PC-9 (cell line): Measurements from ENCODE around the gene ADAMTS2. TPM values are rescaled to one million over a fixed set of nuclear protein-coding genes. Genes with fewer than 3 reads are reported as not detected.

Source experiments
- BruUV-seq: library from RNA; stranded (reverse); fragments of 400-500 nt; replicated peaks from 2 replicates; lab custom pipeline; 2021; lab: Mats Ljungman, UMichigan
- CTCF ChIA-PET: fragments of 300-600 bp; sonication (Branson Sonifier 250); formaldehyde crosslinking; loops from one replicate; lab custom pipeline; 2022; ENCODE audit warnings: antibody characterized with exemption; lab: Charles Lee
- POLR2A ChIA-PET: fragments of 300-600 bp; sonication (Branson Sonifier 250); formaldehyde crosslinking; loops from one replicate; lab custom pipeline; 2022; ENCODE audit warnings: antibody characterized with exemption; ENCODE audit not compliant: unreplicated experiment; lab: Charles Lee
- DNase-seq, 2 experiments: peaks; one replicate each; pipeline versions ENCODE4 v3.0.0 to v3.0.0-alpha.2; 2015 to 2022; ENCODE audit warnings: mixed read lengths in 1 of 2
- H2AFZ ChIP-seq: fragments of 200-600 bp; sonication (generic); 2 replicates; pipeline ENCODE4 v1.8.1; 2017; ENCODE audit warnings: antibody characterized with exemption
- H3F3A ChIP-seq: fragments of 200-600 bp; sonication (generic); 2 replicates; pipeline ENCODE4 v1.8.1; 2017; ENCODE audit warnings: antibody characterized with exemption, mild to moderate bottlenecking, low read depth; ENCODE audit not compliant: insufficient read depth
- H3K27ac ChIP-seq: fragments of 200-600 bp; sonication (generic); 2 replicates; pipeline ENCODE4 v1.6.1; 2016; ENCODE audit warnings: mixed run types
- H3K27me3 ChIP-seq: fragments of 200-600 bp; sonication (generic); 2 replicates; pipeline ENCODE4 v1.6.1; 2016; ENCODE audit warnings: low read depth, mixed run types; ENCODE audit not compliant: insufficient read depth
- H3K36me3 ChIP-seq: fragments of 200-600 bp; sonication (generic); 2 replicates; pipeline ENCODE4 v1.6.1; 2016; ENCODE audit warnings: low read depth, mixed run types
- H3K4me1 ChIP-seq: fragments of 200-600 bp; sonication (generic); replicated peaks from 2 replicates; pipeline ENCODE4 v1.6.1; 2016; ENCODE audit warnings: mixed run types; ENCODE audit not compliant: insufficient read depth
- H3K4me2 ChIP-seq: fragments of 200-600 bp; sonication (generic); 2 replicates; pipeline ENCODE4 v1.6.1; 2017; ENCODE audit warnings: mixed run types
- H3K4me3 ChIP-seq: fragments of 200-600 bp; sonication (generic); 2 replicates; pipeline ENCODE4 v1.6.1; 2016; ENCODE audit warnings: mixed run types
- H3K79me2 ChIP-seq: fragments of 200-600 bp; sonication (generic); 2 replicates; pipeline ENCODE4 v1.6.1; 2017; ENCODE audit warnings: low read depth, mixed run types
- H3K9me2 ChIP-seq: fragments of 200-600 bp; sonication (generic); 2 replicates; pipeline ENCODE4 v1.8.1; 2017; ENCODE audit warnings: mild to moderate bottlenecking; ENCODE audit not compliant: insufficient read depth
- H3K9me3 ChIP-seq: fragments of 200-600 bp; sonication (generic); 2 replicates; pipeline ENCODE4 v1.8.1; 2016; ENCODE audit warnings: low read depth; ENCODE audit not compliant: insufficient read depth
- H4K20me1 ChIP-seq: fragments of 200-600 bp; sonication (generic); 2 replicates; pipeline ENCODE4 v1.8.1; 2017; ENCODE audit not compliant: insufficient read depth
- EZH2 ChIP-seq: fragments of 200-600 bp; sonication (generic); IDR thresholded peaks from 2 replicates; pipeline ENCODE4 v1.8.0; 2017; ENCODE audit warnings: antibody characterized with exemption, low read depth
- intact Hi-C: fragments of 100-400 bp; cut with micrococcal nuclease; formaldehyde crosslinking; loops from one replicate; pipeline ENCODE4 v1.10.0; 2022; ENCODE audit not compliant: unreplicated experiment
- total RNA-seq: library from RNA; stranded (reverse); gene quantifications from 2 replicates; pipeline ENCODE4 v1.2.3, GENCODE V29; 2021
- TF ChIP-seq, protein P1 (sequence below): fragments of 200-600 bp; sonication (generic); conservative IDR thresholded peaks from 2 replicates; pipeline ENCODE4 v1.6.1; 2017; ENCODE audit warnings: mixed run types, antibody characterized with exemption, mild to moderate bottlenecking, moderate library complexity

The ADAMTS2 gene
- total RNA-seq, 1 experiment from 2014 or later = not detected

DNA sequence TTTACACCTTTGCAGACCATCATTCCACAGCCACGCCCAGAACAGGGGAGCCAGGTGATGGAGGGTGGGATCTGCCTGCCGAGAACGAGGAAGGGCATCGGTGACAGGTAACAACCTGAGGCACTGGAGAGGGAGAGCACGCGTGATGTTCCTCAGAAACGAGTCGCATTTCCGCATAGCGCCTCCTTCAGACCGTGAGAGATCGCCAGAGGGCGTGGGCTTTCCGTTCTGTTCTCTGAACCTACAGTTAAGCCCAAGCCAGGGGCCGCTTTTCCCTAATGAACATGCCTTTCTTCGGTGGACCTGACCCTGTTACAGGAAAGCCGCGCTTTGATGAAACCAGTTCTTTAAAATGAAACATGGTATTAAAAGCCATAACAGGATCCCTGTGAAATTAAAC is 17.1 kb upstream of the ADAMTS2 start:
- CTCF ChIA-PET = no interaction called here
- H3K9me3 ChIP-seq = no peaks in the 10 kb centered on the region
- intact Hi-C loops = no loop called here
- no TSS peak for BruUV-seq
- H3K79me2 ChIP-seq = no peaks in the 10 kb centered on the region
- H3K27me3 ChIP-seq = peaks cover 88% of the 10 kb centered on the region
- no peak overlapping the region for H2AFZ ChIP-seq
- no peak overlapping the region for H3K4me3 ChIP-seq
- POLR2A ChIA-PET = no interaction called here
- no peak for DNase-seq
- no peaks in the 10 kb centered on the region for H3K9me2 ChIP-seq
- H3K27ac ChIP-seq = no peak overlapping the region
- no peaks in the 10 kb centered on the region for H3F3A ChIP-seq
- H4K20me1 ChIP-seq = no peaks in the 10 kb centered on the region
- H3K4me1 ChIP-seq = no peaks in the 10 kb centered on the region
- TF ChIP-seq EZH2 = no peak
- TF ChIP-seq, protein P1, sequence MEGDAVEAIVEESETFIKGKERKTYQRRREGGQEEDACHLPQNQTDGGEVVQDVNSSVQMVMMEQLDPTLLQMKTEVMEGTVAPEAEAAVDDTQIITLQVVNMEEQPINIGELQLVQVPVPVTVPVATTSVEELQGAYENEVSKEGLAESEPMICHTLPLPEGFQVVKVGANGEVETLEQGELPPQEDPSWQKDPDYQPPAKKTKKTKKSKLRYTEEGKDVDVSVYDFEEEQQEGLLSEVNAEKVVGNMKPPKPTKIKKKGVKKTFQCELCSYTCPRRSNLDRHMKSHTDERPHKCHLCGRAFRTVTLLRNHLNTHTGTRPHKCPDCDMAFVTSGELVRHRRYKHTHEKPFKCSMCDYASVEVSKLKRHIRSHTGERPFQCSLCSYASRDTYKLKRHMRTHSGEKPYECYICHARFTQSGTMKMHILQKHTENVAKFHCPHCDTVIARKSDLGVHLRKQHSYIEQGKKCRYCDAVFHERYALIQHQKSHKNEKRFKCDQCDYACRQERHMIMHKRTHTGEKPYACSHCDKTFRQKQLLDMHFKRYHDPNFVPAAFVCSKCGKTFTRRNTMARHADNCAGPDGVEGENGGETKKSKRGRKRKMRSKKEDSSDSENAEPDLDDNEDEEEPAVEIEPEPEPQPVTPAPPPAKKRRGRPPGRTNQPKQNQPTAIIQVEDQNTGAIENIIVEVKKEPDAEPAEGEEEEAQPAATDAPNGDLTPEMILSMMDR = no peak
- H3K4me2 ChIP-seq = no peak overlapping the region
- H3K36me3 ChIP-seq = no peaks in the 10 kb centered on the region

DNA sequence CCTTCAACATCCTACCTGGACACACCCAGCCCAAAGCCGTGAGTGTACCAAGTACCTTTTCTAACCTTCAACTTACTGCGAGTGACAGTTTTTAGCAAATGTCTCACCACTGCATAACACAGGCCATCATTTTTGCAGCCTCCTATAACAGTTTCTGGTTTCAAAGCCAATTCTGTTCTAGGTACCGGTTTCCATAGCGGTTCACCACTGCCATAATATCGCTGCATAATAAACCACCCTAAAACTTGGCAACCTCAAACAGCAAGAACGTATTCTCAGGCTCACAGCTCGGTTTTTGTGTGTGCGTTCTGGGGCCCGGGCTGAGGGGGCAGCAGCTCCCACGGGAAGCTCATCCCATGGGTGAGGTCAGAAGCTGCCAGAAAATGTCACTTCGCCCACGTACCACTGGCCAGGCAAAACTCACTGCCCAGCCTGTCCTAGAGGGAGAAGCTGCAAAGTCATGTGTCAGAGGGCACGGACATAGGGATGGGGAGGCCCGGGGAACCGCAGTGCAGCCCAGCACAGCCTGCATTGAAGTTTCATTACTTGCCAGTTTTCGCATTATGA is 15.9 kb upstream of the ADAMTS2 start:
- Histone ChIP-seq H3K27ac (no peak overlapping the region), H3K4me1 (no peaks in the 10 kb centered on the region), H3F3A (no peaks in the 10 kb centered on the region), H3K36me3 (no peaks in the 10 kb centered on the region), H4K20me1 (no peaks in the 10 kb centered on the region), H3K27me3 (peaks cover 75% of the 10 kb centered on the region), H3K79me2 (no peaks in the 10 kb centered on the region), H3K4me3 (no peak overlapping the region), H3K9me2 (no peaks in the 10 kb centered on the region), H3K9me3 (no peaks in the 10 kb centered on the region), H2AFZ (no peak overlapping the region), H3K4me2 (no peak overlapping the region)
- no peak for DNase-seq
- no TSS peak for BruUV-seq
- CTCF ChIA-PET = no interaction called here
- intact Hi-C loops = no loop called here
- POLR2A ChIA-PET = no interaction called here
- TF ChIP-seq EZH2 = no peak

DNA sequence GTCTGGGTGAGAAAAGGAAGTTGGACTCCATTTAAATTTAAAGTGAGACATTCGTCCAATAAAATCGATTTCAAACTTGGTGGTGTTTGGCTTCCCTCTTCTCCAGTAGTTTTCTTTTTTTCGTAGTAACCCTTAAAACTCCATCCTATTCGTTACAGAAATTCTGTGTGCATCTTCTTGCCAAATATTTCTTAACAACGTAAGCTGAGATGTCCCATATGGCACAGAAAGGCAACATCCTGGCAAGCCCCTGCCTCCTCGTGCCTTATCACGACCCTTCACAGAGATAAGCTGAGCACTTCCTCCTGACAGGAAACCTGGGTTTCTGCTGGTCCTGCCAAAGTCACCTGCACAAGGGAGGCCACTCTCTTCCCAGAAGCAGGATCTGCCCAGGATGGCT is 11.8 kb upstream of the ADAMTS2 start:
- Histone ChIP-seq H3K36me3 (no peaks in the 10 kb centered on the region), H3K27ac (no peak overlapping the region), H3F3A (no peaks in the 10 kb centered on the region), H3K9me3 (no peaks in the 10 kb centered on the region), H3K4me2 (no peak overlapping the region), H3K79me2 (no peaks in the 10 kb centered on the region), H2AFZ (no peak overlapping the region), H4K20me1 (no peaks in the 10 kb centered on the region), H3K27me3 (peaks cover 75% of the 10 kb centered on the region), H3K9me2 (no peaks in the 10 kb centered on the region), H3K4me1 (no peaks in the 10 kb centered on the region), H3K4me3 (no peak overlapping the region)
- no peak for DNase-seq
- intact Hi-C loops = no loop called here
- TF ChIP-seq EZH2 = no peak
- ChIA-PET CTCF (no interaction called here), POLR2A (no interaction called here)
- BruUV-seq = no TSS peak

DNA sequence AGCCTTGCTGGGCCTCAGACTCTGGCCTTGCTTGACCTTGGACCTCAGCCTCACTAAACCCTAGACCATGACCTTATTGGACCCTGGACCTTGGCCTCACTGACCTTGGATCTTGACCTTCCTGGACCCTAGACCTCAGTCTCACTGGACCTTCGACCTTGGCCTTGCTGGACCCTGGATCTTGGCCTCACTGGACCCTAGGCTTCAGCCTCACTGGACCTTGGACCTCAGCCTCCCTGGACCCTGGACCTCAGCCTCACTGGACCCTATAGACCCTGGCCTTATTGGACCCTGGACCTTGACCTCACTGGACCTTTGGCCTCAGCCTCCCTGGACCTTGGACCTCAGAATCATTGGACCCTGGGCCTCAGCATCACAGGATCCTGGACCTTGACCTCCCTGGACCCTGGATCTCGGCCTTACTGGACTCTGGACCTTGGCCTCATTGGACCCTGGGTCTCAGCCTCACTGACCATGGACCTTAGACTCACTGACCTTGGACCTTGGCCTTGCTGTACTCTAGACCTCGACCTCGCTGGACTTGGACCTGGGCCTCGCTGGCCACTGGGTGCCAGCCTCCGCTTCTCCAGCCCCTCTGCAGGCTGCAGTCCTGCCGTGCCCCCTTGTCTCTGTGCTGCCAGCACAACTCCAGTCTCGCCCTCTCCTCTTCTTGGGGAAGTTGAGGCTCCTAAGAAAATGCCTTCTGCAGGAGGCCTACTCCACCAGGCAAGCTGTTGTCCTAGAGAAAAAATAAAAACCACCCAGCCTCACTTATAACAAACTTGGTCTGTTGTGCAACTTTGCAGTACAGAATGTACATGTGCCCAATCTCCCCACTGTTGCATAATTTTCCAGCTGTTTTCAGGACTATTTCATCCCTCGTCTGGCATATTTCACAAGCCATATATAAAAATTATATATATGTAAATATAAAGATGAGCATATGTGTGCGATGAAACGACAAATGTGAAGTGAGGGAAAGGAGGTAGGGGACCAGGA is 11.0 kb upstream of the ADAMTS2 start:
- TF ChIP-seq EZH2 = no peak
- no TSS peak for BruUV-seq
- POLR2A ChIA-PET = no interaction called here
- DNase-seq = no peak
- no peak overlapping the region for H3K4me3 ChIP-seq
- H3F3A ChIP-seq = no peaks in the 10 kb centered on the region
- no peaks in the 10 kb centered on the region for H4K20me1 ChIP-seq
- no peaks in the 10 kb centered on the region for H3K9me3 ChIP-seq
- no peak overlapping the region for H3K4me2 ChIP-seq
- no peak overlapping the region for H3K27ac ChIP-seq
- no peak overlapping the region for H2AFZ ChIP-seq
- H3K4me1 ChIP-seq = no peaks in the 10 kb centered on the region
- intact Hi-C loops = no loop called here
- no peaks in the 10 kb centered on the region for H3K79me2 ChIP-seq
- peaks cover 75% of the 10 kb centered on the region for H3K27me3 ChIP-seq
- no peaks in the 10 kb centered on the region for H3K9me2 ChIP-seq
- no peaks in the 10 kb centered on the region for H3K36me3 ChIP-seq
- CTCF ChIA-PET = no interaction called here
